Activated CD8-positive, alpha-beta T cell treated with anti-CD3 and anti-CD28 coated beads for 36 hours (primary cell): Measurements from ENCODE around the gene GRID1. TPM values are rescaled to one million over a fixed set of nuclear protein-coding genes. Genes with fewer than 3 reads are reported as not detected.

Experiments
- ATAC-seq: fragments of 200-7000 bp; cut with Tn5 transposase; one replicate; pipeline ENCODE4 v1.10.0; 2021; ENCODE audit warnings: mild to moderate bottlenecking, moderate library complexity
- CTCF ChIA-PET: fragments of 350-600 bp; sonication (Branson Sonifier 250); formaldehyde crosslinking; loops from one replicate; lab custom pipeline; 2021; ENCODE audit warnings: antibody characterized with exemption; lab: Charles Lee
- POLR2A ChIA-PET: fragments of 350-600 bp; sonication (Branson Sonifier 250); formaldehyde crosslinking; loops from one replicate; lab custom pipeline; 2021; ENCODE audit warnings: antibody characterized with exemption; lab: Charles Lee
- DNase-seq: peaks from one replicate; pipeline ENCODE4 v3.0.0-alpha.2; 2020
- H3K27ac Mint-ChIP-seq: one replicate; pipeline ENCODE4 v1.8.0; 2021; ENCODE audit warnings: mild to moderate bottlenecking, mixed read lengths
- H3K27me3 Mint-ChIP-seq: one replicate; pipeline ENCODE4 v1.8.0; 2021; ENCODE audit warnings: mixed read lengths
- H3K36me3 Mint-ChIP-seq: one replicate; pipeline ENCODE4 v1.8.0; 2021; ENCODE audit warnings: low read depth, mixed read lengths
- H3K4me1 Mint-ChIP-seq: one replicate; pipeline ENCODE4 v1.8.0; 2021; ENCODE audit warnings: low read depth, mixed read lengths
- H3K4me3 Mint-ChIP-seq: one replicate; pipeline ENCODE4 v1.8.0; 2021; ENCODE audit warnings: mild to moderate bottlenecking, moderate library complexity, mixed read lengths
- H3K9me3 Mint-ChIP-seq: one replicate; pipeline ENCODE4 v1.8.0; 2021; ENCODE audit warnings: mixed read lengths
- intact Hi-C: fragments of 100-400 bp; cut with micrococcal nuclease; formaldehyde crosslinking; loops from one replicate; pipeline ENCODE4 v1.10.0; 2022
- microRNA-seq: library from miRNA; unstranded; fragments of <30 nt; microRNA quantifications from one replicate; pipeline ENCODE4 v1.2.0, GENCODE V29; 2022; ENCODE audit warnings: borderline microRNAs expressed, borderline replicate concordance
- total RNA-seq, 2 experiments: library from RNA; stranded (reverse); gene quantifications; one replicate each; pipeline ENCODE4 v1.2.3, GENCODE V29; 2021
- TF ChIP-seq, protein P1 (sequence below): fragments of 200-600 bp; IDR thresholded peaks from one replicate; pipeline ENCODE4 v1.8.0; 2022; ENCODE audit warnings: antibody characterized with exemption, mild to moderate bottlenecking

The GRID1 gene
- total RNA-seq, 2 experiments from 2014 or later = not detected

DNA sequence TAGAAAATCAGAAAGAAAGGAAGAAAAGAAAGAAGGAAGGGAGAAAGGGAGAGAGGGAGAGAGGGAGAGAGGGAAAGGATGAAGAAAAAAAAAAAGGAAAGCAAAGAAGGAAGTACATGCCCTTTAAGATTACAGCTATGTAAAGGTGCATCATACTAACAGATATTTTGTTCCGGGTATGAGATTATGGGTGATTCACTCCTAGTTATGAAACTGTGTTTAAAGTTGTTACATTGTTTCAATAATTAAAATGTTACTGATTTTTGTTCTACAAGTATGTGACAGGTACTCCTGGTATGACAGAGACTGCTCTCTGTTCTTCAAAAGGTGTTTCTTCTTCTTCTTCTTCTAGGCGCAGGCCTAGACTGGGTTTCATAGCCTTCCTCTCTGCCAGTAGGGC, 808.9 kb downstream of the GRID1 start:
- ChIA-PET POLR2A (no interaction called here), CTCF (no interaction called here)
- no peak overlapping the region for H3K4me3 Mint-ChIP-seq
- DNase-seq (no peak), ATAC-seq (no peak)
- H3K4me1 Mint-ChIP-seq = no peaks in the 10 kb centered on the region
- H3K27me3 Mint-ChIP-seq = peaks cover 2% of the 10 kb centered on the region
- no peaks in the 10 kb centered on the region for H3K9me3 Mint-ChIP-seq
- intact Hi-C loops = no loop called here
- H3K27ac Mint-ChIP-seq = no peak overlapping the region
- H3K36me3 Mint-ChIP-seq = no peaks in the 10 kb centered on the region
- TF ChIP-seq, protein P1, sequence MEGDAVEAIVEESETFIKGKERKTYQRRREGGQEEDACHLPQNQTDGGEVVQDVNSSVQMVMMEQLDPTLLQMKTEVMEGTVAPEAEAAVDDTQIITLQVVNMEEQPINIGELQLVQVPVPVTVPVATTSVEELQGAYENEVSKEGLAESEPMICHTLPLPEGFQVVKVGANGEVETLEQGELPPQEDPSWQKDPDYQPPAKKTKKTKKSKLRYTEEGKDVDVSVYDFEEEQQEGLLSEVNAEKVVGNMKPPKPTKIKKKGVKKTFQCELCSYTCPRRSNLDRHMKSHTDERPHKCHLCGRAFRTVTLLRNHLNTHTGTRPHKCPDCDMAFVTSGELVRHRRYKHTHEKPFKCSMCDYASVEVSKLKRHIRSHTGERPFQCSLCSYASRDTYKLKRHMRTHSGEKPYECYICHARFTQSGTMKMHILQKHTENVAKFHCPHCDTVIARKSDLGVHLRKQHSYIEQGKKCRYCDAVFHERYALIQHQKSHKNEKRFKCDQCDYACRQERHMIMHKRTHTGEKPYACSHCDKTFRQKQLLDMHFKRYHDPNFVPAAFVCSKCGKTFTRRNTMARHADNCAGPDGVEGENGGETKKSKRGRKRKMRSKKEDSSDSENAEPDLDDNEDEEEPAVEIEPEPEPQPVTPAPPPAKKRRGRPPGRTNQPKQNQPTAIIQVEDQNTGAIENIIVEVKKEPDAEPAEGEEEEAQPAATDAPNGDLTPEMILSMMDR = no peak

DNA sequence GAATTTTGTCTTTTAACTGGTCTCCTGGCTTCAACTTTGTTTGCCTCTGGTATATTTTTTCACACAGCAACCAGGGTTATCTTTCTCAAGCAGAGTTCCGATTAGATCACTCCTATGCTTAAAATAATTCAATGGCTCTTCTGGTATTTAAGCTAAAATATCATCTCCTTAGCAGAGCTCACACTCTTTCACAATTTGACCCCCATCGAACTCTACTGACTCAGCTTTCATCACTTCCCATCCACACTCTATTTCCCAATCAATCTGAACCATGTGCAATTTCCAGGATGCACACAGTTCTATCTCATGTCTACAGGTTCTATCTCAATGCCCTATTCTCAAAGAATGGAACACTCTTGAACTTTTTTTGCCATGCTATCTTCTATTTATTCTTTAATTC, 809.5 kb downstream of the GRID1 start:
- H3K36me3 Mint-ChIP-seq = no peaks in the 10 kb centered on the region
- ChIA-PET CTCF (no interaction called here), POLR2A (no interaction called here)
- TF ChIP-seq, protein P1 = no peak
- H3K27me3 Mint-ChIP-seq = peaks cover 2% of the 10 kb centered on the region
- no peak for ATAC-seq
- intact Hi-C loops = no loop called here
- H3K4me1 Mint-ChIP-seq = no peaks in the 10 kb centered on the region
- DNase-seq = no peak
- H3K9me3 Mint-ChIP-seq = no peaks in the 10 kb centered on the region
- H3K27ac Mint-ChIP-seq = no peak overlapping the region
- no peak overlapping the region for H3K4me3 Mint-ChIP-seq

Small RNA genes within 50 kb of the gene (microRNA-seq; reads per million reads assigned to microRNA genes)
- not detected for gene MIR346

Other genes starting within 250 kb of the GRID1 start
- gene WAPL, start 155.0 kb upstream of the GRID1 start, total RNA-seq = 10 to 100 TPM; 40.9 to 42.0 TPM